ENCODE data around the gene KIAA0930.

Gene KIAA0930

DNA sequence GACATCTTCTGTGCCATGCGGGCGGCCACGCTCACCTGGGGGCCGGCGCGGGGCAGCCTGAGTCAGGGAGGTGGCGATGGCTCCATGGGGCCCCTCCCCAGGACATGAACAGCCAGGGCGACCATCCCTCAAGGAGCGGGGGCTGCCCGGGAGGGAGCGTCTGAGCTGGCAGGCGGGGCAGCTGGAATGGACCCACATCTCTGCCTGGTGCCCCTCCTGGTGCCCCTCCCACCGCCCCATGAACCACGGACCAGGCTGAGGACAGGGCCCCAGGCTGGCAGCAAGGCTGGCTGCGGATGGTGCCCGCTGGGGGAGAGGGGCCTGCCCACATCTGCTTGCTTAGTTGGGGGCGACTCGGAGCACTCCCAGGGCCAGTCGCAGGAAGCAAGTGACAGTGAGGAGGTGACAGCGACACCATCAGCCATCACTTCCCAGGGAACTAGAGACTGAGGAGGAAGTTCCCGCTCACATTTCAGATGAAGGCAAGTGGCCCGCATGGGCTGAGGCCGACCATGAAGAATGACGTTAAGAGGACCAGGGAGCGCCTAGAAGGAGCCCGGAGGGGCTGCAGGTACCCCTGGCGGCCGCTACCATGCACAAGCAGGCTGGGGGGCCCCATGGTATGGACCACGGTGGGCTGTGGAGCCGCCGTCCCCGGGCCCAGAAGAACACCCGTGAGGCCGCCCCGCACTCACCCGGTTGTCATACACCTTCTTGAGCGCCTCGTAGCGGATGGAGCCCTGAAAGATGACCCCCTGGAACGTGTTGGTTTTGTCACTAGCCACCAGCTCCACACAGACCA is 37.3 kb downstream of the KIAA0930 start:
- no peaks in the 10 kb centered on the region for H3K9me3 ChIP-seq (ENCODE audit: control insufficient read depth in 5 of 5, low read length in 5 of 5)
- H3K9ac ChIP-seq (ENCODE audit: low read length in 5 of 5): no peak overlapping the region
- no peak overlapping the region for H3K4me3 ChIP-seq (ENCODE audit: low read depth in 1 of 5, low read length in 5 of 5)
- H3K36me3 ChIP-seq (ENCODE audit: control insufficient read depth in 5 of 5, insufficient read depth in 5 of 5, low read length in 5 of 5): peaks cover 0 to 80% (median 63%) of the 10 kb centered on the region in 5 donors
- no peaks in the 10 kb centered on the region for H3K27me3 ChIP-seq (ENCODE audit: control insufficient read depth in 5 of 5, insufficient read depth in 4 of 5, low read length in 5 of 5)
- H3K27ac ChIP-seq (ENCODE audit: low read depth, low read length): no peak overlapping the region
- peaks cover 0 to 6% (median 5%) of the 10 kb centered on the region in 5 donors for H3K4me1 ChIP-seq (ENCODE audit: control insufficient read depth in 5 of 5, insufficient read depth in 5 of 5, low read length in 5 of 5)

DNA sequence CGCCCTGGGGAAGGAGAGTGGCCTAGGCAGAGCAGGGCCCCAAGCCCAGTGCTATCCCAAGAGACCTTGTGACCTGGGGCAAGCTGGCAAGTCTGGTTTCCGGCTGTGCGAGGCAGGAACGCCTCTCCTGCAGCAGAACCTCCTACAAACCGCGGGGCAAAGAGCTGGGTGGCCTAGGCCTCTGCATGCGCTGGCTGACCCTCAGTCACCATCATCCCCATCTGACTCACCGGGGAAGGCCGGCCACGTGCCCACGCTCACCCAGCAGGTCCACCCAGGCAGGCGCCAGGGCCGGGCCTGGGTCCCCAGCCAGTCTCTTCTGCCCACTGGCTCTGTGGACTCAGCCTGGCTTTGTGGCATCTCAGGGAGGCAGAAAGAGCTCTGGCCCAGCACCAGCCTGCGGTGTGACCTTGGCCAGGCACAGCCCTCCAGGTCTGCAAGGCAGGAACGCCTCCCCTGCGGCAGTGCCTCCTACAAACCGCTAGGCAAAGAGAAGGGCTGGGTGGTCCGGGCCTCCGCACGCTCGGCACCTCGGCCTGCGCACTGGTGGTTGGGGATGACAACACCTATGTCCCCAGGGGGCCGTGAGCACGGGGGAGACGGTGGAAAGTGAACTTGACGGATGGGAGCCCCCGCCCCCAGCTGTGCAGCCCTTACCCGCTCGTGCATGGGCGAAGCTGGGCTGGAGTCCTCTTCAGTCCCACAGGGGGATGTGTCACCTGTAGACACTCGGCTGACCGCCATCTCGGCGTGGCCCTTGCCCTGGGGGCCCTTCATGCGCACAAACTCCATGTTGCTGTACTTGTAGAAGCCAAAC is 38.2 kb downstream of the KIAA0930 start:
- no peak overlapping the region for H3K4me3 ChIP-seq (ENCODE audit: low read depth in 1 of 5, low read length in 5 of 5)
- H3K27ac ChIP-seq (ENCODE audit: low read depth, low read length): no peak overlapping the region
- peaks cover 0 to 5% (median 5%) of the 10 kb centered on the region in 5 donors for H3K4me1 ChIP-seq (ENCODE audit: control insufficient read depth in 5 of 5, insufficient read depth in 5 of 5, low read length in 5 of 5)
- H3K9me3 ChIP-seq (ENCODE audit: control insufficient read depth in 5 of 5, low read length in 5 of 5): no peaks in the 10 kb centered on the region
- H3K36me3 ChIP-seq (ENCODE audit: control insufficient read depth in 5 of 5, insufficient read depth in 5 of 5, low read length in 5 of 5): peaks cover 0 to 83% (median 71%) of the 10 kb centered on the region in 5 donors
- no peak overlapping the region for H3K9ac ChIP-seq (ENCODE audit: low read length in 5 of 5)
- H3K27me3 ChIP-seq (ENCODE audit: control insufficient read depth in 5 of 5, insufficient read depth in 4 of 5, low read length in 5 of 5): no peaks in the 10 kb centered on the region

DNA sequence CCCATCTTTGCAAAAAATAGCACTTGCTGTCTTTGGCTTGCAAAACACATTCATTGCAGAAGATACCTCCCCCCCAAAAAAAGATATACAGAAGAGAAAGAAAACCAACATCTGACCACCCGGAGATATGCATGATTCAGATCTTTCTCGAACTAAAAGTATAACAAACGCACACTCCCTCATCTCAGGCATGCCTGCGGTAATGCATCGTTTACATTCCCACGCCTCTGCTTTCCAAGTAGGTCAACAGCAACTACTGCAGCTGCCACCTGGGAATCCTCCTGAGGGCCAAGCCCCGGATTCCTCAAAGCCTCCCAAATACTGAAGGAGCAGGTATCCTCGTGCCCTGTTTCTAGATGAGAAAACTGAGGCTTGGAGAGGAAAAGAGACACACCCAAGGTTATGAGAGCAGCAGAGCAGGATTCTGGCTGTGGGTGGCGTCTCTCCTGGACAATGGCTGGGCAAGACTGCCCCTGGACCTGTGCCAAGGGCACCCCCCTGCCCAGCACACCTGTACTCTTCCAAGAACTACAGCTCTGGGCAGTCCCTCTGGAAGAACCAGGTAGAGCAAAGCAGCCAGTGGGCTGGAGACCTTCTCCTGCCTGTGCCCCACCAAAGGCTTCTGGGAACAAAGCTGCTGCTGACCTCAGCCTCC is 38.9 kb downstream of the KIAA0930 start:
- H3K9me3 ChIP-seq (ENCODE audit: control insufficient read depth in 5 of 5, low read length in 5 of 5): no peaks in the 10 kb centered on the region
- no peaks in the 10 kb centered on the region for H3K27me3 ChIP-seq (ENCODE audit: control insufficient read depth in 5 of 5, insufficient read depth in 4 of 5, low read length in 5 of 5)
- H3K9ac ChIP-seq (ENCODE audit: low read length in 5 of 5): no peak overlapping the region
- H3K4me3 ChIP-seq (ENCODE audit: low read depth in 1 of 5, low read length in 5 of 5): no peak overlapping the region
- peaks cover 0 to 5% (median 5%) of the 10 kb centered on the region in 5 donors for H3K4me1 ChIP-seq (ENCODE audit: control insufficient read depth in 5 of 5, insufficient read depth in 5 of 5, low read length in 5 of 5)
- peaks cover 0 to 91% (median 76%) of the 10 kb centered on the region in 5 donors for H3K36me3 ChIP-seq (ENCODE audit: control insufficient read depth in 5 of 5, insufficient read depth in 5 of 5, low read length in 5 of 5)
- H3K27ac ChIP-seq (ENCODE audit: low read depth, low read length): no peak overlapping the region

DNA sequence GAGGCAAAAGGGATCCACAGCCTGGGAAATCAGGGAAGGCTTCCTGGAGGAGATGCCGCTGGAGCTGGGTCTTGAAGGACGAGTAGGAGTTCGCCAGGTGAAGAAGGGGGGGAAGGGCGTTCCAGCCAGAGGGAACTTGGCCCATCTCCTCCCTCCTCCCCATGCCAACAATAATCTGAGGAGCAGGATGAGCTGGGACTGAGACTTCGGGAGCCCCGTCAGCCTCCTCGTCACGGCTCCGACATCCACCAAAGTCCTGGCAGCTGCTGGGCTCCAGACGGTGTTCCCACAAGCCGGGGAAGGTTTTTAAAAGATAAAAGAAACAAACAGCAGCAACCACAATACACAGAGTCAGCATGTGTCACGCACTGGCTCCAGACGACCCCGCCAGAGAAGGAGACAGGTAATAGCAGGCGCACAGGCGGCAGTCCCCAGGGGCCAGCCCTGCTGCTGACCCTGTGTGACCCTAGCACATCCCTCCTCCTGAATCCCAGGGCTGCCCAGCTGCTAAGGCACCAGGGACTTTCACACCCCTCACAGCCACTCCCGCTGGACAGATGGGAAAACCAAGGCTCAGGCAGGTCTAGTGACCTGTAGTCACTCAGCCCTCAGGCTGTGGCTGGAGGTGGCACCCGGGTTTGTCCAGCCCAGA is 39.7 kb downstream of the KIAA0930 start:
- Histone ChIP-seq H3K9ac (ENCODE audit: low read length in 5 of 5) (no peak overlapping the region), H3K27me3 (ENCODE audit: control insufficient read depth in 5 of 5, insufficient read depth in 4 of 5, low read length in 5 of 5) (no peaks in the 10 kb centered on the region), H3K4me3 (ENCODE audit: low read depth in 1 of 5, low read length in 5 of 5) (no peak overlapping the region), H3K36me3 (ENCODE audit: control insufficient read depth in 5 of 5, insufficient read depth in 5 of 5, low read length in 5 of 5) (peaks cover 0 to 97% (median 83%) of the 10 kb centered on the region in 5 donors), H3K4me1 (ENCODE audit: control insufficient read depth in 5 of 5, insufficient read depth in 5 of 5, low read length in 5 of 5) (peaks cover 0 to 5% (median 5%) of the 10 kb centered on the region in 5 donors), H3K9me3 (ENCODE audit: control insufficient read depth in 5 of 5, low read length in 5 of 5) (no peaks in the 10 kb centered on the region), H3K27ac (ENCODE audit: low read depth, low read length) (no peak overlapping the region)

DNA sequence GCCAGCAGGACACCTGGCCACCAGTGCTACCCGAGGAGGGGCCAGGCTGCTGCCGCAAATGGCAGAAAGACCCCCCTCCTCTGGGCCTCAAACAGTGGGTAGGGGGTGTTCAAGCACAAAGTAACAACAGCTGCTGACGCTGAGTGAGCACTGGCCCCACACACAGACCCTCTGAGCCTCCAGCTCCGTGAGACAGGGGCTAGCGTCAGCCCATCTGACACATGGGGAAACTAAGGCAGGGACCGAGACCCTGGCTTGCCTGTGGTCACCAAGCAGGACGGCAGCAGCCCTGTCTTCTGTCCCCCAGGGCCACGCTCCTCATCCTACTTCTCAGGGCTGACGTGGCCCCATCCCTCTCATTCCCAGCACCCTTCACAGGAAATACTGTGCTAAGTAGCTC is 40.5 kb downstream of the KIAA0930 start:
- Histone ChIP-seq H3K36me3 (ENCODE audit: control insufficient read depth in 5 of 5, insufficient read depth in 5 of 5, low read length in 5 of 5) (peaks cover 0 to 97% (median 86%) of the 10 kb centered on the region in 5 donors), H3K9ac (ENCODE audit: low read length in 5 of 5) (no peak overlapping the region), H3K4me1 (ENCODE audit: control insufficient read depth in 5 of 5, insufficient read depth in 5 of 5, low read length in 5 of 5) (peaks cover 0 to 5% (median 5%) of the 10 kb centered on the region in 5 donors), H3K27me3 (ENCODE audit: control insufficient read depth in 5 of 5, insufficient read depth in 4 of 5, low read length in 5 of 5) (no peaks in the 10 kb centered on the region), H3K27ac (ENCODE audit: low read depth, low read length) (no peak overlapping the region), H3K9me3 (ENCODE audit: control insufficient read depth in 5 of 5, low read length in 5 of 5) (no peaks in the 10 kb centered on the region), H3K4me3 (ENCODE audit: low read depth in 1 of 5, low read length in 5 of 5) (no peak overlapping the region)

DNA sequence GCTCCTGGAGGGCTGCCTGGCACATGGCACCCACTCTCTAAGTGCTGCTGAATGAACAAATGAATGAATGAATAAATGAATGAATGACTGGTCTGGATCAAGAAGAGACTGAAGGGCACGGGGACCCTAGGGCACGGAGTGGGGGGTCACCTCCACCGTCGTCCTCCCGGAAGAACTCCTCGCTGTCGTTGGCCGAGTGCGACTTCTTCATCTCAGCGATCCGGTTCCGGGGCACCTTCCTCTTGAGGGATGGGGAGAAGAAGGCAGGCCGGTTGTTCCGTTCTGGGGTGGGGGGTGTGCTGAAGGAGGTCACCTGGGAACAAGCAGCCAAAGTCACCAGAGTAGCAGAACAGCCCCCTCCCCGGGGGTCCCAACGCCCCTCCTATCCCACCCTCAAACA is 41.0 kb downstream of the KIAA0930 start:
- H3K36me3 ChIP-seq (ENCODE audit: control insufficient read depth in 5 of 5, insufficient read depth in 5 of 5, low read length in 5 of 5): peaks cover 0 to 97% (median 86%) of the 10 kb centered on the region in 5 donors
- H3K9ac ChIP-seq (ENCODE audit: low read length in 5 of 5): no peak overlapping the region
- H3K4me1 ChIP-seq (ENCODE audit: control insufficient read depth in 5 of 5, insufficient read depth in 5 of 5, low read length in 5 of 5): peaks cover 0 to 5% (median 5%) of the 10 kb centered on the region in 5 donors
- H3K9me3 ChIP-seq (ENCODE audit: control insufficient read depth in 5 of 5, low read length in 5 of 5): no peaks in the 10 kb centered on the region
- no peaks in the 10 kb centered on the region for H3K27me3 ChIP-seq (ENCODE audit: control insufficient read depth in 5 of 5, insufficient read depth in 4 of 5, low read length in 5 of 5)
- no peak overlapping the region for H3K27ac ChIP-seq (ENCODE audit: low read depth, low read length)
- no peak overlapping the region for H3K4me3 ChIP-seq (ENCODE audit: low read depth in 1 of 5, low read length in 5 of 5)

DNA sequence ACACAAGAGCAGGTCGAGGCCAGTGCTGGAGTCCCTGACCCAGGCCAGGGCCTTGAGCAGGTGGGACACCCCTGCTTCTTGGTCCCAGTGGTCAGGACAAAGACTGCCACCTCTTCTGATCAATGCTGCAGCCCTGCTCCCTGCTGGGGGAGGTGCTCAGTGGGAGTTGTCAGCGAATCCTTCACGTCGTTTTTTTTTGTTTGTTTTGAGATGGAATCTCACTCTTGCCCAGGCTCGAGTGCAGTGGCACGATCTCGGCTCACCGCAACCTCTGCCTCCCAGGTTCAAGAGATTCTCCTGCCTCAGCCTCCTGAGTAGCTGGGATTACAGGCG is 42.3 kb downstream of the KIAA0930 start:
- Histone ChIP-seq H3K36me3 (ENCODE audit: control insufficient read depth in 5 of 5, insufficient read depth in 5 of 5, low read length in 5 of 5) (peaks cover 0 to 89% (median 76%) of the 10 kb centered on the region in 5 donors), H3K4me3 (ENCODE audit: low read depth in 1 of 5, low read length in 5 of 5) (no peak overlapping the region)

DNA sequence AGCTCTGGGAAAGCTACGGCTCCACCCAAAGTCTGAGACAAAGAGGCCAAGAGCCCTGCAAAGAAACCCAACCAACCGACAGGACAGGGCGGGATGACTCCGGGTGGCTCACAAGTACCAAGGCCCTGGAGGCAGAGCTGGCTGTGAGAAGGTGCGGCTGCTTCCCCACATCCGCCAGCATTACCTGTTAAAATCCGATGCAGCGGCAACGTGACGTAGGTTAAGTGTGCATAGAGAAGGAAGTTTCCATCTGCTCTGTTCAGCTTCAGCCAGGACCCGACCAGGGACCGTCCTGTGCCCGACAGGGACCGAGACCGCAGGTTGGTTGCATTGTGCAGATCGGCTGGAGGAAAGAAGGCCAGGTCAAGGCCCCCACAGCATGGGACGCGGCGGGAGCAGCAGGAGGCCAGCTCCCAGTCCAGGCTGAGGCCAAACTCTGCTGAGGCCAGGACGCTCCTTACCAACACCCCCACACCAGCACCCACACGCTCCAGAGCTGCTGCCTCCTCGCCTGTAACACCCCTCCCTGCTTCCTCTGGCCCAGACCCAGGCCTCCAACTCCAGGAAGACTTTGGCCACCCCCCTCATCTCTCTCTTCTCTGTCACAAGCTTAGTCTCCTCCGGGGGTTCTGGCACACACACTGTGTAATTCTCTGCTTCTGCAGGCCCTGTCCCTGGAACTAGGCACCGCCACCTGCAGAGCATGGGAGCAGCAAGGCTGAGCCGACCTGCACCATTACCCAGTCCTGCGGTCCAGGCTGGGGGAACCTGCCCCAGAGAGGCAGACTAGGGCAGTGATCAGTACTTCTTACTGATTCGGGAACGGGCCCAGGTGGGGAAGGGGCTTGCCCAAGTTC is 42.9 kb downstream of the KIAA0930 start:
- no peak overlapping the region for H3K4me3 ChIP-seq (ENCODE audit: low read depth in 1 of 5, low read length in 5 of 5)
- H3K4me1 ChIP-seq (ENCODE audit: control insufficient read depth in 5 of 5, insufficient read depth in 5 of 5, low read length in 5 of 5): peaks cover 0 to 5% (median 5%) of the 10 kb centered on the region in 5 donors
- H3K9me3 ChIP-seq (ENCODE audit: control insufficient read depth in 5 of 5, low read length in 5 of 5): no peaks in the 10 kb centered on the region
- no peaks in the 10 kb centered on the region for H3K27me3 ChIP-seq (ENCODE audit: control insufficient read depth in 5 of 5, insufficient read depth in 4 of 5, low read length in 5 of 5)
- peaks cover 0 to 83% (median 73%) of the 10 kb centered on the region in 5 donors for H3K36me3 ChIP-seq (ENCODE audit: control insufficient read depth in 5 of 5, insufficient read depth in 5 of 5, low read length in 5 of 5)
- no peak overlapping the region for H3K27ac ChIP-seq (ENCODE audit: low read depth, low read length)
- H3K9ac ChIP-seq (ENCODE audit: low read length in 5 of 5): no peak overlapping the region

More for the DNA sequence above, 42.3 kb downstream of the KIAA0930 start:
- Histone ChIP-seq H3K9ac (ENCODE audit: low read length in 5 of 5) (no peak overlapping the region), H3K27me3 (ENCODE audit: control insufficient read depth in 5 of 5, insufficient read depth in 4 of 5, low read length in 5 of 5) (no peaks in the 10 kb centered on the region), H3K27ac (ENCODE audit: low read depth, low read length) (no peak overlapping the region), H3K9me3 (ENCODE audit: control insufficient read depth in 5 of 5, low read length in 5 of 5) (no peaks in the 10 kb centered on the region), H3K4me1 (ENCODE audit: control insufficient read depth in 5 of 5, insufficient read depth in 5 of 5, low read length in 5 of 5) (peaks cover 0 to 5% (median 5%) of the 10 kb centered on the region in 5 donors)
